Measurements from ENCODE around the gene NPPA.

NPPA gene

GRCh38 chr1:11841245-11842153 lies 6.1 kb downstream of the NPPA start:
- no peak for ATAC-seq

GRCh38 chr1:11839727-11840705 lies 7.6 kb downstream of the NPPA start:
- ATAC-seq: no peak

- peak; percentile 78 to 88 for ATAC-seq
Measured at GRCh38 chr1:11838349-11839272, 9.0 kb downstream of the NPPA start.

- ATAC-seq: no peak
Measured at GRCh38 chr1:11837767-11838348, 9.7 kb downstream of the NPPA start.

- ATAC-seq: no peak
Measured at GRCh38 chr1:11836955-11837766, 10.4 kb downstream of the NPPA start.

- no peak for ATAC-seq
Measured at GRCh38 chr1:11835441-11836225, 11.9 kb downstream of the NPPA start.

GRCh38 chr1:11833900-11834299 lies 13.7 kb downstream of the NPPA start:
- no peak for ATAC-seq

GRCh38 chr1:11833497-11833896 lies 14.1 kb downstream of the NPPA start:
- ATAC-seq: no peak

- ATAC-seq: no peak
Measured at GRCh38 chr1:11831945-11832725, 15.4 kb downstream of the NPPA start.

- no peak for ATAC-seq
Measured at GRCh38 chr1:11828511-11828910, 19.1 kb downstream of the NPPA start.

GRCh38 chr1:11826946-11827345 lies 20.6 kb downstream of the NPPA start:
- ATAC-seq: no peak

GRCh38 chr1:11825131-11825530 lies 22.5 kb downstream of the NPPA start:
- ATAC-seq: no peak

GRCh38 chr1:11823366-11824137 lies 24.0 kb downstream of the NPPA start:
- ATAC-seq: no peak

GRCh38 chr1:11822091-11822490 lies 25.5 kb downstream of the NPPA start:
- ATAC-seq: no peak

- ATAC-seq: no peak
Measured at GRCh38 chr1:11817192-11817591, 30.4 kb downstream of the NPPA start.

- ATAC-seq: no peak
Measured at GRCh38 chr1:11813021-11813420, 34.6 kb downstream of the NPPA start.

- ATAC-seq: no peak
Measured at GRCh38 chr1:11807133-11807532, 40.5 kb downstream of the NPPA start.

- peak; percentile 59 for ATAC-seq
Measured at GRCh38 chr1:11806307-11806936, 41.2 kb downstream of the NPPA start.
